GM18861 (cell line): ENCODE measurements around the gene EFNA5.

Source experiments
- ATAC-seq: cut with Tn5 transposase; IDR thresholded peaks from one replicate; pipeline ENCODE4 v1.9.1; 2021; ENCODE audit not compliant: unreplicated experiment

The EFNA5 gene

GRCh38 chr5:107548477-107548876 lies 122.3 kb downstream of the EFNA5 start:
- no peak for ATAC-seq

GRCh38 chr5:107546719-107547118 lies 124.0 kb downstream of the EFNA5 start:
- no peak for ATAC-seq

DNA sequence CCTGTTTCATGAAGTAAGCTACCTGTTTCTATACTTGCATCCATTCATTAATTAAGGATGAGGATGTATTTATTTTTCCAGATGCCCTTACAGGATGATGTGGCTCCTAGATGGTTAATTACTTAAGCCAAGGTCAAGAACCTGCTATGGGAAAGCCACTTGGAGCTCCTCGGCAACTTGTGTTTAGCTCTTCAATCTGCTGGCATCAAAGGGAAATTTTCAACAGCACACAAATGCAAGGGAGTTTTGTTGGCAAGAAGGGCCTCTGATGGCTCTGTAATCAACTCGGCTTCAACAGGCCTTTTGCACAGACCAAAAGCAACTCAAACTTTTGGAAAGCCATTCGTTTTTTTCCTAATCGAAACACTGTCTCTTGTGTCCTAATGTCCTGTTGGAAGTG lies 125.3 kb downstream of the EFNA5 start:
- no peak for ATAC-seq

GRCh38 chr5:107544967-107545366 lies 125.8 kb downstream of the EFNA5 start:
- no peak for ATAC-seq

GRCh38 chr5:107544476-107544875 lies 126.3 kb downstream of the EFNA5 start:
- ATAC-seq = no peak

DNA sequence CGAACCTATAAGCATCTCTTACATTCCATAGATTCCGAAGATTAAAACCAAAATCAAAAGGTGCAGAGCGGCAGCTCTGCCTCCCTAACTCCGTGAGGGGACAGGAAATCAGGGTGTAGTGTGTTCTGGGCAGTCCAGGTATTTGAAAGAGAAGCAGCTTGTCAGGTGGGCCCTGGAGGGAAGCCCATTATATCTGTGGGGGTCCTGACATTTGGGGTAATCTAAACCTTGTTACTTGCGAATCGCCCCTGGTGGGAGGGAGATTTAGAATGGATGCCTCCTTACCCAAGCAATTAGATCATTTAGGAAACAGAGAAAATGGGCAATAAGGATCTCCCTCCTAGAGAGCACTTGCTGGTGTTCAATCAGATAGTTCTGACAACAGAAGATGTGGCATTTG lies 126.9 kb downstream of the EFNA5 start:
- no peak for ATAC-seq

GRCh38 chr5:107542831-107543231 lies 127.9 kb downstream of the EFNA5 start:
- ATAC-seq = no peak

- peak; percentile 49 for ATAC-seq
Measured at GRCh38 chr5:107542428-107542827, 128.3 kb downstream of the EFNA5 start.

DNA sequence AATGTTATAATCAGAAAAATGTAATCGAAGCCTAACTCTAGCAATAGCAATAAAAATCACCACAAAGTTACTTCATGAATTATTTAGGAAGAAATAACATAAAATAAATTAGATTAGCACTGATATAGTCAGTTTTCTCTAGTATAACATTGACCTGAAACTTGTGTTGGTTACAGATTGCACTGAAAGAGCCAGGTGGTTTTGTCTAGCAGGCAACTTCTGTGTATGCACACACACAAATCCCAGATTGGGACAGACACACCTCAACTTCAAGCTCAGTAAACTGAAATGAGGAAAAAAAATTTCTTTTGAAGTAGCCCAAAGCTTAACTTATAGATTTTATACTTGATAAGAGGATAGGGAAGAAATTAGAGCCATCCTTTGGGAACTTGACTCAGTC lies 129.3 kb downstream of the EFNA5 start:
- no peak for ATAC-seq

- no peak for ATAC-seq
Measured at GRCh38 chr5:107539726-107540330, 130.9 kb downstream of the EFNA5 start.

DNA sequence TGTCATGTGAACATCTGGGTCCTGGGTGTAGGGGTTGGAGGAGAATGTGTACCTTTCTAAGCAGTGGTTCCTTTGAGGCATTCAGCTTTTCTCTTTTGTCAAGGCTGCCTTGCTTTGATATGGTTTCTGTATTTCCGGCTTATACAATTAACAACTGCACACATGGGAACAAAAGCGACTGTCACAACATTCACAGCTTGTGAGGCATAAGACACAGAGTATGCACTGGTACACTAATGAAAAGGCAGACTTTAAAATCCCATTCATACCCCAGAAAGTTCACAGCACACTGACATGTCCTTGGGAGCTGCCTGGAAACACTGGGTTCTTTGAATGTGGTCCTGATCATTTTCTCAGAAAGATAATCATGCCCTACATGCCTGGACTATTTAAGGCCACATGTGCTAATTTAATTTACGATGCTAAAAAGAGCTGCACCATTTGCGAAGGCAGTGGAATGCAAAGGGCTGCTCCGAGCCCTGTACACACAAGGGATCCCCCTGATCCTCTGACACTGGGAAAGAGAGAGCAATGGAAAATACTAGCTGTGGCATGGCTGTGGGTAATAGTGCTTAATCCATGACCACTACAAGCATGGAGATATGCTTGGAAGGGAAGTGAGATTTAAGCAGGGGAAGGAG lies 131.8 kb downstream of the EFNA5 start:
- ATAC-seq = no peak

DNA sequence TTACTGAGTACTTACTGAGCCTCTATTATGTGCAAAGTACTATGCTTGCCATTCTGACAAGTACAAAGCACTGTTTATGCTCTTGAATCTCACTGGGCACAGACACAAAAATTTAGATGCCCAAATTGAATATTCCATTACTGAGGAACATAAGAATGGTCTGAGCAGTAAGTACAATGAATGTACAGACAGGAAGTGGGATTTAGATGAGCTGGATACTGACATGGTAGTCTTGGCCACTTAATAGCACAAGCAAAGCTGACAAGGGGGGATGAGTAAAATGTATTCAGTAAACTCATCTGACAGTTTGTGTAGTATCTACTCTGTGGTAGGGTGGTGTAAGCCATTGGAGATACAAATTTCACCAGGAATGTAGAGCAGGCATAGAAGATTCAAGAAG lies 132.4 kb downstream of the EFNA5 start:
- no peak for ATAC-seq

GRCh38 chr5:107535849-107536248 lies 134.9 kb downstream of the EFNA5 start:
- no peak for ATAC-seq

DNA sequence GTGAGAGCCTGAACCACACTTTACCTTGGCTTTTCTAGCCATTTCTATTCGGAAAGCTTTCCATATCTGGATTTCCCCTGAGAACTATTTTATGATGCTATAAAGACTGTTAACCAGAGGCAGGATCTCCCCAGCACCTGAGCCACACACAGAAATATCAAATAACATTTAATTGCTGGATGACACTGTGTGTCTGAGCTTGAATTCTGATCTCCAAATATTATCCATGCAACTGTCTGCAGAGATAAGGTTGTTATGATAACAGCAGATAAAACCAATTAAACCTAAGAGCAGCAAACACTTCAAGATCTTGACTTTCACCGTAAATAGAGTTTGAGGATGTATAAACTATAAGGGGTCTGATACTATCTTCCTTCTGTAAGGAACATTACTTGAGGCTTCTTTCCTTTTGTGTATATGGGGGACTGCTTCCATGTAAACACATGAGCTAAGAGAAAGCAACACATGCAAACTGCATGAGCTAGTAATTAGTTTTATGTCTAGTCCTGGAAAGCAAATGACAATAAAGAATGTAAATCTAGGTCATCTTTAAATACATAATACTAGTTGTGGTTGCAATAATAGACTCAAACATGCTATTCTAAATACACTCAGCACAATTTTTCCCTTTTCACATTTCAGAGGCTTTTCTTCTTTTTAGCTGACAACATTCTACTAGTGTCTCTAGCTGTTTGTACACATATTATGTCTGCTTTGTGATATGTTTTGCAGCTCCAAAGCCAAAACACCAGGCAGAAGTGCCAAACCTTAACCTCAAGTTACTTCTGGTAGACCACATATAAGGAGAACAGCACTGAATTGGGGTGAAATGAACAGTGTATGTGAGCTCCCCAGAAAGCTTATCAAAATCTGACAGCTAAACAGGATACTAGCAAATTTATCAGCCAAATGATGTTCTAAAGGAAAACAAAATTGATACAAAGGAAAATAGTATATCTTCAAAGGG lies 136.5 kb downstream of the EFNA5 start:
- ATAC-seq = no peak

GRCh38 chr5:107532916-107533315 lies 137.8 kb downstream of the EFNA5 start:
- ATAC-seq = no peak

DNA sequence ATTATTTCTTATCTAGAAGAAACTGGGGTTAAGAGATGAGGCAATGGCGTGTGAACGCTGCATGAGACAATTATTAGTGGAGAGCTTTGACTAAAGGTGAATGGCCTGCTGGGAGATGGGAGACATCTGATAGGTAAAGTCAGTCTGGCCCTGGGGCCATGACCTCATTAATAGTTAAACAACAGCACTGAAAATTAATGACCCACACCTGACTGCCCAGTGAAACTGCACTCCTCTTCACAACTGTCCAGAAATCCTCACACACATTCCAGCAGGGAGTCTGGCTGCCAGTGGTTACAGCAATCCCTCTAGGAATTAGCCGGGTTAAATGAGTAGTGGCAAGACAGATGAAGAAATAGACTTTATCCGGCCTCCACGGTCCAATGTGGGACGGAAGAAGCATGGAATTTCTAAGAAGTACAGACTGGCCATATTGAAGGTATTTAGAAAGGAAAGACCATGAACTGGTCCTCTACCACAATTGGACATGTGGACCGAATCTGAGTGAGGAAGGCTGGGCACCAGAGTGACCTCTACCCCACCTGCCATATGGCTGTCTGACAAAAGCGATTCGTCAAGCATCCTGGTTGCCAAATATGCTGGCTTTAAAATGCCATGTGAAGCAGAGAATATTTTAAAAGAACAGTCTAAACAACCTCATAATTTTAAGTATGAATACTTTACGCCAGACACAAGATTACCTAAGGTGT lies 138.4 kb downstream of the EFNA5 start:
- no peak for ATAC-seq

DNA sequence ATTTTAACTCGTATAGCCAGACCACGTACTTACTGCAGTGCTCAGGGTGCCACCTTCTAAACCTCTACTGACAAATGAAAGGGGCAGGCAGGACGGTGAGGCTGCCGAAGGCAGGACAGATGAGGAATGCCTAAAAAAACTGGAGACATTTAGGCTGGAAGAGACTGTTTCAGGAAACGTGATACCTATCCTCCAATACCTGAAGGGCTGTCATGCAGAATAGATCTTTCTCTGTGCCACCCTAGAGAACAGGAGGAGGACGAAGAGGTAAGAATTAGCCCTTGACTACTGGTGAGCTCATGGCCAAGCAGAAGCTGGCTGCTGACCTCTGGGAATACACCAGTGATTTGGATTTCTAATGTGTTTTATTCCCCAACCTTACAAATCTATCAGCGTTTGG lies 139.4 kb downstream of the EFNA5 start:
- ATAC-seq = no peak

DNA sequence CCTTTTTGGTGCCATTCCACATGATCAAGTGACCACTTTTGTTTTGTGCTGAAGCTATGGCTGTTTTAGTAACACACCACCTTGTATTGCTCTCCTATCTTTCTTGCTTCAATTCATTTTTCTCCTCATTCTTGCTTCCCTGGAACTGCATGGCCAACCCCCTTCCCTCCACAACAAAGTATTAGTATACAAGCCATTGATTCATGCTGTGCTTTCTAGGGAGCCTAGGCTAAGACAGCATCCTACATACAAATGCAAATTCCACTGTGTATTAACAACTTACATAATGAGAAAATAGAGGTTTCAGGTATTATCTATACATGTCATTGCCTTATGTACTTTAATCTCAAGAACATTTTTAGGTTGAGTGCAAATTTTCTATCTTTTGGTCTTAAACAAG lies 141.1 kb downstream of the EFNA5 start:
- no peak for ATAC-seq

GRCh38 chr5:107526270-107526937 lies 144.3 kb downstream of the EFNA5 start:
- ATAC-seq = no peak

GRCh38 chr5:107524111-107524510 lies 146.6 kb downstream of the EFNA5 start:
- no peak for ATAC-seq
